Stimulated activated CD8-positive, alpha-beta memory T cell treated with anti-CD3 and anti-CD28 coated beads, Interleukin-7, amount 100 ng/mL, for 4 hours (primary cell): ENCODE measurements around the gene ZNF189.

ENCODE experiments used
- DNase-seq, 2 donors: peaks; one replicate each; pipeline ENCODE4 v3.0.0-alpha.2; 2020; ENCODE audit warnings: low read depth in 2 of 2

ZNF189 gene

GRCh38 chr9:101418518-101419430 is 20.1 kb downstream of the ZNF189 start:
- DNase-seq: no peak

- no peak for DNase-seq
Observed at GRCh38 chr9:101419863-101420262, 21.2 kb downstream of the ZNF189 start.

GRCh38 chr9:101421653-101422065 is 23.0 kb downstream of the ZNF189 start:
- no peak for DNase-seq

- DNase-seq: no peak
Observed at GRCh38 chr9:101427358-101427757, 28.7 kb downstream of the ZNF189 start.

GRCh38 chr9:101427957-101428655 is 29.5 kb downstream of the ZNF189 start:
- DNase-seq: no peak

- DNase-seq: no peak
Observed at GRCh38 chr9:101428909-101429308, 30.3 kb downstream of the ZNF189 start.

- DNase-seq: no peak
Observed at GRCh38 chr9:101429736-101430135, 31.1 kb downstream of the ZNF189 start.

GRCh38 chr9:101432171-101432570 is 33.5 kb downstream of the ZNF189 start:
- DNase-seq: no peak

- no peak for DNase-seq
Observed at GRCh38 chr9:101432740-101433139, 34.1 kb downstream of the ZNF189 start.

- DNase-seq: no peak
Observed at GRCh38 chr9:101433229-101433628, 34.6 kb downstream of the ZNF189 start.

GRCh38 chr9:101434998-101435397 is 36.3 kb downstream of the ZNF189 start:
- no peak for DNase-seq

- DNase-seq: no peak
Observed at GRCh38 chr9:101435601-101436079, 37.0 kb downstream of the ZNF189 start, which contains the start of gene ALDOB. TSS of gene ALDOB (minus strand) at chr9:101435774. CDS start at chr9:101430887, 4,887 bp downstream.

- DNase-seq: no peak
Observed at GRCh38 chr9:101437806-101438232, 39.2 kb downstream of the ZNF189 start.

GRCh38 chr9:101438523-101438922 is 39.9 kb downstream of the ZNF189 start:
- no peak for DNase-seq

GRCh38 chr9:101440714-101441230 is 42.1 kb downstream of the ZNF189 start:
- DNase-seq: no peak

GRCh38 chr9:101442318-101442717 is 43.7 kb downstream of the ZNF189 start:
- DNase-seq: no peak

GRCh38 chr9:101442736-101443135 is 44.1 kb downstream of the ZNF189 start:
- DNase-seq: no peak

- DNase-seq: no peak
Observed at GRCh38 chr9:101443364-101443771, 44.7 kb downstream of the ZNF189 start.

- DNase-seq: no peak
Observed at GRCh38 chr9:101445353-101446029, 46.8 kb downstream of the ZNF189 start.

- no peak for DNase-seq
Observed at GRCh38 chr9:101446732-101447131, 48.1 kb downstream of the ZNF189 start.

GRCh38 chr9:101448680-101449070 is 50.0 kb downstream of the ZNF189 start:
- DNase-seq: no peak
